GM21619 (cell line): ENCODE data around the gene RAB4A.
"Not testable (repeated sequence)": the region's sequence is repeated elsewhere in the genome, so short reads cannot be mapped to it uniquely, and the experiment has no call there.

Source experiments
- ATAC-seq: cut with Tn5 transposase; IDR thresholded peaks from one replicate; pipeline ENCODE4 v1.9.1; 2021; ENCODE audit not compliant: unreplicated experiment

The RAB4A gene

DNA sequence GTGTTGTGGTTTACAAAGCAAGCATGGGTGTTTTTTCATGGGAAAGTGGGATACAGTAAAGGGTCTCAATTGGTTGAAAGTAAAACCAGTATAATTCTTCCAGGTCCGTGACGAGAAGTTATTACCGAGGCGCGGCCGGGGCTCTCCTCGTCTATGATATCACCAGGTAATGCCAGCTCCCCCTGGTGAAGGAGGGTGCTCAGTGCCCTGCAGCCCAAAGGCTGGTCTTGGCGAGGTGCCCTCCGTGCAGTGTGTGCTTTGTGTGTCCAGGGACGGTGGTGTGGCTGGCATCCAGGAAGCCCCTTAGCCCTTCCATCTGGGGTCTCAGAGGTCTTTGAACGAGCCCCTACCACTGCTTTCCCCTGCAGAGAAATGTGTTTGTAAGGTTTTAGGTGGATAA, 24.8 kb downstream of the RAB4A start:
- no peak for ATAC-seq

DNA sequence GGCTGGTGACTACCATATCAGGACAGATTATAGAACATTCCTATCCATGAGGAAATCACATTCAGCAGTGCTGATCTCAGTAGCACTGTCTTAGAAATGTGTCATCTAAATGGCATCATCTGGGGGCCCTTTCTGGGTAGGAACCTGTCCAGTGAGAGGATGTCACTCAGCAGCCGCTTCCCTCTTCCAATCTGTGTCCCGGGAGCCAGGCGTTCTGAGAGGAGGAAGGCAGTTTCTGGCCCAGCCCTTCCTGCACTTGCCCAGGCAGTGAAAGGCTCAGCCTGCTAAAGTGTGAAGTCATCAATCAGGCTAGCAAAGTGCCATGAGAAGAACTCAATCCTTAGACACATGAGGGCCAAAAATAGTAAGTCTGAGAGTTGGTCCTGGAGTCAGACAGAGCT, 25.6 kb downstream of the RAB4A start:
- no peak for ATAC-seq

DNA sequence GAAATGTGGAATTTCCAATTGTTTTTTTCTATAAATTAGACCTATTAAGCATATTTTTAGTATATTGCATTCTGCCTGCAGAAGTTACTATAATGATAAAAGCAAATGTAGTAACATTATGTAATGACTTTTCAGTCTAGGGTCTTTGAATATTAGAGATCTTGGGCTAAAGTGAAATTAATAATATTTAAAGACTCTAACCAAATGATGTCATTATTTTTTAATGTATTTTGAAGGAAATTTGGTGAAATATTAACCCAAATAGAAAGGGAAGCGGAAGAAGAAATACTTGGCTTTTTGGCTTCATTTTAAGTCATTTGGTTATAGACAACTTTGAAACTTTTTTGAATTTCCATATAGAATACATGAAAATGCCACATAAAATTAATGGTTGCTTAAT, 26.8 kb downstream of the RAB4A start:
- no peak for ATAC-seq

DNA sequence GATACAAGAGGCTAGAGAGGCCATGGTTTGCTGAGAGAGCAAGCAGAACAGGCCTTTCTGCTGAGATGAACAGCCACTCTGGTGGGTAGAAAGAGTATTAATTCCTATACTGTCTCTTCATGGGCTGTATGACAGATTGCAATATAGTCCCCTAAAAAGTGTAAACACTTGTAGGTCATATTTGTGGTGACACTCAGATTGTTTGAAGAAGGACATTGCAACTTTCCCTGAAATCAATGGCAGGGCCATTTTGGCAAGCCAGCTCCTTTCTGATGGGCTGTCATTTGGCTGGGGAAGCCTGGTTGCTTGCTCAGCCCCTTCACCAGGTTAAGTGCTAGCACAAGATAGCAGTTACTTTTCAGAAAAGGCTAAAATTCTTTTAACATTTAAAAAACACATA, 27.5 kb downstream of the RAB4A start:
- ATAC-seq: no peak

DNA sequence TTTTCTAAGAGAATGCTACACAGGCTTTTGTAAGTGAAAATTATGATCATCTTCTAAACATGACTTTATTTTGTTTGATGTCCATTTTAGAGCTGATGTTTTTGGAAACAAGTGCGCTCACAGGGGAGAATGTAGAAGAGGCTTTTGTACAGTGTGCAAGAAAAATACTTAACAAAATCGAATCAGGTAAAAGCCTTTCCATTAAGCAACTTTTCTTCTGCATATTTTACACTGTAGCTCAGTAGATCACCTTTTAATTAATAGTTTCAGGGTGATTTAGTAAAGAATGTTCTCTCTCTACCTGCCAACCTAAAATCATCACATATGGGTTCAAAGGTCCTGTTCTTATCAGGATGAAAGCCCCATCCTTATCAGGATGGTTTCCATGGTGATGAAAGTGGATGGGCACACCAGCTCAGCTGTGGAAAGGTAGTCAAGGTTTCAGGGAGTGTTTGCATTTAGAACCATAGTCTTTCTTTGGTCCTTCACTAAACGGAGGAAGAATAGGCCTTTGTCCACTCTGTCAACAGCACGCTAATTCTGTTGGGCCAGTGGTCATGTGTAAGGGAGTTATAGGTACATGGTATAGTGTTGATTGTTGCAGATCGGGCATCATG, 28.1 kb downstream of the RAB4A start:
- ATAC-seq: no peak

DNA sequence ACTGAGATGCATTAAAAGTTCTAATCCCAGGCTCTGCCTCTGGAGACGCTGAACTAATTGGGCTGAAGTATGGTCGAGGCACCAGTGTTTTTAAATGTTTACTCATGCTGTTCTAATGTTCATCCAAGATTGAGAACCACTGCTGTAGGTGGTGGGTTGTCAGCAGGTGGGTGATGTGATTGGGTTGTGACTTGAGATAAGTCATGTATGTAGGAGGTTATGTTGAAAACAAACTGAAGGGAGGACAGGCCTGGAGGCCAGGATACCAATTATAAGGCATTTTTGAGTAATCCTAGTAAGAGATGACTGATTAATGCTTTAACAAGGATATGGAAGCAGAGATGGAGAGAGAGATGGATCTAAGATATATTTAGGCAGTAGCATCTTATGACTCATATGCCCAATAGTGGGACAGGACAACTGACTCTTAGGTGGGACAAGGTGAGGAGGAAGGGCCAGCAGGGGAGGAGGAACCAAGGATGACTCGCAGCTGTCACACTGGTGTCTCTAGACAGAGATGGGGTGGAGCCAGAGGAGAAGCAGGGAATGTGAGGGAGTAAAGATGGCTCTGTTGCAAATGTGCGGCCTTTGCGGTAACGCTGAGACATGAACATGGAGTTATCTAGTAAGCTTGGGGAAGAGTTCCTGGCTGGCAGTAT, 29.3 kb downstream of the RAB4A start:
- no peak for ATAC-seq

DNA sequence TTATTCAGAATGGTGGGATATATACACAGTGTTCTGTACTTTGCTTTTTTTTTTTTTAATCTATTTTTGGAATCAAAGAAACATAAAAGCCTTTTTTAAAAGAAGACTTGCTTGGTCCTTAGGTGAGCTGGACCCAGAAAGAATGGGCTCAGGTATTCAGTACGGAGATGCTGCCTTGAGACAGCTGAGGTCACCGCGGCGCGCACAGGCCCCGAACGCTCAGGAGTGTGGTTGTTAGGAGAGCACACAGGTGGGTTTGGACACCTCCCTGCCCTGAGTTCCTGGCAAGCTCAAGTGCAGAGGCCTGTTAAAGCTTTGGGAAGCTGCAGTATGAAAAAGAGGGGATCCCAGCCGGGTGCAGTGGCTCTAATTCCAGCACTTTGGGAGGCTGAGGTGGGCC, 31.8 kb downstream of the RAB4A start:
- ATAC-seq: no peak

DNA sequence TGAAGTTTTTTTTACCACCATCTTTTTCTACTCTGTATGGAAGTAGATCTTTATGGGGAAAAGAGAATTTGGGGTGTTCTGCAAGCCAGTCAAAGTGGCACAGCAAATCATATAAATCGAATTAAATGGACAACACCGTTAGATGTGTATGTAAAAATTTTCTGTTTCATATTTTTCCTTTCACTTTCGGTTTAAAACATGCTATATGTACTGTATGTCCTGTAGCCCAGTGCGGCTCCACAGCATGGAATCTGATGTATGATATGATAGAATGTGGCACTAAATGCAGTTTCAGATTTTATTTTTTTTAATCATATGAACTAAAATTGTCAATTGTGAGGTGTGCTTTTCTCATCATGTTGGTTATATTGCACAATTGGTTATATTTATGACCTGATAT, 32.9 kb downstream of the RAB4A start:
- no peak for ATAC-seq

DNA sequence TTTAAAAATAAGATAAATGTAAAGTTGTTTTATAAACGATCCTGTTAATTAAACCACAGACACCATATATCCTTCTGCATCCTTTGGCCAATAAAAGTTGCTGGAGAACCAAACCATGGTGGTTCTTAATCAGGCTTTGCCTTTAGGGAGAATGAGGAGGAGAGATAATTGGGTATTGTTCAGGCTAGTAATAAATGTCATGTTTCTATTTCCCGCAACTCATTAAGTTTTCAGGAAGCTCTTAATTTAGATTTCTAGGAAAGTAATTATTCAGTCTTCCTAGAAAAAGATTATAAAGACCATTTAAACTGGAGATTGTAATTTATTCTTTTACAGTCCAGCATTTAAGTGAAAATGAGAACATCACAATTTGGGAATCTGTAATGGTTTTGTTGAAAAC, 34.5 kb downstream of the RAB4A start:
- ATAC-seq: no peak

DNA sequence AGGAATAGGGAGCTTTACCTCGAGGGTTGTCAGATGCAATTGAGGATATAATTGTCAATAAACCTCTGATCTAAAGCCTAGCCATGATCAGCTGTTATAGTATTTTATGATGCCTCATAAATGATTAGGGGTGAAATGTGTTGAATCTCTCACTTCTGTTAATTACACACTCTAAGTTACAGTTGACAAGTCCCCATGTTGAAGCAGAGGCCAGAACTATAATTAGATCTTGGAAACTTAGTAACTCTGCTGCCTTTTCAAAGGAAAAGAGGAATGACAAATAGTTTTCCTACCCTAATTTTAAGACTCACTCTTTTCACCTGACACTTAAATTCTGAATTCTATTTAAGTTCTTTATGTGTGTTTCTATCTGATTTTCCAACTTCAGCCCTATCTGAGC, 38.2 kb downstream of the RAB4A start:
- ATAC-seq: no peak

DNA sequence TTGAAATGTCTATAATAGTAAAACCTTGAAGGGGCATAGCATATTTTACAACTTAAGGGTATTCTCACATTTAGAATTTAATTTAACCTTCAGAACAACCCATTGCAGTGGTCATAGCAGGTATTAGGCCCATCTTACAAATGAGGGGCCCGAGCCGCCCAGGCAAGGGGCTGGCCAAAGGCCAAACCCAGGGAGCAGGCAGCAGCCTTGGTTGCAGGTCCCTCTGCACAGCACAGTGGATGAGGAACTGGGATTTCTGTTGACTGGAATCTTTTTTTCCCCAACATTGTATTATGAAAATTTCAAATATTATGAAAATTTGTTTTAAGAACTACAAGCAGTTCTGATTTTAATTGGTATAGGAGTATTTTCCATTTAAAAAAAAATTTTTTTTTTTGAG, 38.8 kb downstream of the RAB4A start:
- ATAC-seq: no peak

DNA sequence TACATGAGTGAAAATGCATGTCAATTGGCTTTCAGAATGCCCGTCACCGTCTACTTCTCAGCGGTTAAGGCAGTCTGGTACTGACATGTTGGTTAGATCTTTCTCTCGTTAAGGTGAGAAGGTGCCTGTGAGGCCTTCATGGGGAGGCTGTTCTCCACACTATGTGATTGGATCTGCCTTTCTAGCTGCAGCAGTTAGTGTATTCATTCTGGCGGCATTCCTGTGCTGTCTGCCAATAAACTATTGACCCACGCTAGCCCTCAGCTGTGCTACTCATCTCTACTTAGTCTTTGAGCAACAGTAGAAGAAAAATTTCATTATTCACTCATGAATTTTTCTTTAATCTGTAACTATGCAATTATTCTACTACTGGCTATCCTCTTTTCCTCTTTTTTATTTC, 39.9 kb downstream of the RAB4A start:
- ATAC-seq: no peak

DNA sequence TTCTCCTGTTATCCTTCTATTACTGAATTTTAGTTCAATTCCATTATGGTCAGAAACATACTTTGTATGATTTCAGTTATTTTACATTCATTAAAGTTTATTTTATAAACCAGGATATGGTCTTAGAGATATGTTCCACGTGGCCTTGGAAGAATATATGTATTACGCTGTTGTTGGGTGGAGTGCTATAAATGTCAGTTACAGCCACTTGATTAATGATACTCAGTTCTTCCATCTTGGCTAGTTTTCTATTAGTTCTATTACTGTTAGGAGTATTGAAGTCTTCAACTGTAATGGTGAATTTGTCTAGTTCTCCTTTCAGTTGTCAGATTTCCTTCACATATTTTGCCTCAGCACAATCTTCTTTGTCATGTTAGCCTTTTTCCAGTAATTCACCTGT, 45.3 kb downstream of the RAB4A start:
- no peak for ATAC-seq

DNA sequence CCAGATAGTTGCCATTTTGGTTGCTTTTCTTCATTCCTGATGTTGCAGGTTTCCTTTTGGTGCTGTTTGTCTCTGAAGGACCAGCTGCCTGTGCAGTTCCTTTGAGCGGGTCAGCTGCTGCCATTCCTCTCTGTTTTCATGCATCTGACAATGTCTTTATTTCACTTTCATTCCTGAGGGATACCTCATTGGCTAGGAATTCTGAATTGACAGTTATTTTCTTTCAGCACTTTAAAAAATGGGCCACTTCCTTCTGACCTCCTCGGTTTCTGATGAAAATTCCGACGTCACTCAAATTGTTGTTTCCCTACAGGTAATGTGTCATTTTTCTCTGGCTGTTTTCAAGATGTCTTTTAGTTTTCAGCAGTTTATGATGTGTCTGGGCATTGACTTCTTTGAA, 47.1 kb downstream of the RAB4A start:
- no peak for ATAC-seq

DNA sequence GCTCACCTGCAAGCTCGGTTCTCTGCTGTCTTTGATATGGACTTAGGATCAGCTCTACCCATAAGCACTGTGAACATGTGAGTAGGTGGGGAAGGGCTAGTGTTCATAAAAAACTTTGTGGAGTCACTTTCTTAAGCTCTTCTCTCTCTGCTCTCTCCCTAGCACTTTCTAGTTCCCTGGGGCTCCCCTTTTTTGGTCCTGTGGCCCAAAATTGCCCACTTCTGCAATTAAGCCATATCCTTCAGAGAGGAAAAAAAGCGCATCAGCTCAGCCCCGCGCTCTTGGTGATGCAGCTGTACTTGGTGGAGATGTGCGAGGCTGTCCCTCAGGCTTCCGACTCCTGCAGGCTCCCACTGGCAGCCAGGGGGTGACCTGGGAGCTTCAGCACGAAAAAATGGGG, 48.6 kb downstream of the RAB4A start:
- no peak for ATAC-seq

DNA sequence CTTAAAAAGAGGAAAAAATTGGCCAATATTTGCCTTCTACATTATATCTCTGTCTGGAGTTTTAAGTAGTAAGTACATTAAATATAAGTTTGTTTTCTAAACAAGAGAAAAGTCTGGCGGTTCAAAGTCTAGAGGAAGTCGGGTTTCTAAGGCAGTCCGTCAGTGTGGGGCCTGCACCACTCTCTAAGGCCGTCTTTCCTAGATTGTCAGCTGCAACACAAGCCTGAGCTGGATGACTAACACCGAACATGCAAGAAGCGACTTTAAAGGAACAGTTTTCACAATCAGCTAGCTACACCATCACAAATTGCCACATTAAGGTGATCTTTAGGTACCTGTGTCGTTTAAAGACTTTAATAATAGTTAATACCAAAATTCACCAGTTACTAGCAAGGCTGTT, 52.3 kb downstream of the RAB4A start:
- no peak for ATAC-seq

DNA sequence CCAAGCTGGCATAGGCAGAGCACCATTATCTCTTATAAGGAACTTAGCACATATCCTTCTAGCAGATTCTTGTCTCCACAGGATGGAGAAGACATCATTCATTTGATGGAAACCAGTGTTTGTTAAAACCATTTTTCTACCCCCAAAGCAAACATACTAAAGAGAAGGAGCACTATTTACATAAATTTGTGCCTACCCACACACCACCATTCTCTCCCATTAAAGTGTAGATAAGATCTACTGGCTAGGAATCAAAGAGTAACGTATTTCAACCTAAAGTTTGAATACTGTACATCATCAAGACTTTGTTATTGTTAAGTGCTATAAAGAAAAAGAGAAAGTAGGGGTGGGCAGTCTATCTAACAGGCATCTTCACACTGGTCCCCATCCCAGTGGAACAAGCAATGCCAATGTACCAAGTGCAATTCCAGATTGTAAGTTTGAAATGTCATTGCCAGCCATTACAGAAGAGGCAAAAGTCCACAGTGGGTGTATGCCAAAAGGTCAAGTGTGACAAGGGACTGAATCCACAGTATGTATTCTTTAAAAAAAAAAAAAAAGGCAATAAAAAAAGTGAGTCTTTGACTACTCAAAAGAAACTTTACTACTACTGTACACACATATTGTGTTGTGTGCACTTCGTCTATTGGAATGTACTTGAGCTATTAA, 53.1 kb downstream of the RAB4A start:
- no peak for ATAC-seq

DNA sequence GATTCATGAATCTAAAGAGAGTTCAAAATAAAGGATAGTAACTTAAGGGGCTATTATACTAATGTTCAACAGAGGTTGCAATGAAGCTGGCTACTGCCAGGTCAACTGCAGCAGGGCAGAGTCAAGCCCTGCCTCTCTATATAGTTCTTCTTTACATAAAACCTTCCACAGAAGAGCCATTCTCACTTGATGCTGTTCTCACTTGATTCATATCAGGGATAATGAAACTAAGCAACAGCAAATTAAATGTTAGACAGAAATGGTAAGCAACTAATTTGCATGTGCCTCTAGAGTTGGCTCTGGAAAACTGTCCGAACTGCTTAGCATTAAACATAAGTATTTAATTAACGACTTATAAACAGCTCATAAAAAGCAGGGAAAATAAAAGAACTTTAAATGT, 54.5 kb downstream of the RAB4A start:
- ATAC-seq: no peak

DNA sequence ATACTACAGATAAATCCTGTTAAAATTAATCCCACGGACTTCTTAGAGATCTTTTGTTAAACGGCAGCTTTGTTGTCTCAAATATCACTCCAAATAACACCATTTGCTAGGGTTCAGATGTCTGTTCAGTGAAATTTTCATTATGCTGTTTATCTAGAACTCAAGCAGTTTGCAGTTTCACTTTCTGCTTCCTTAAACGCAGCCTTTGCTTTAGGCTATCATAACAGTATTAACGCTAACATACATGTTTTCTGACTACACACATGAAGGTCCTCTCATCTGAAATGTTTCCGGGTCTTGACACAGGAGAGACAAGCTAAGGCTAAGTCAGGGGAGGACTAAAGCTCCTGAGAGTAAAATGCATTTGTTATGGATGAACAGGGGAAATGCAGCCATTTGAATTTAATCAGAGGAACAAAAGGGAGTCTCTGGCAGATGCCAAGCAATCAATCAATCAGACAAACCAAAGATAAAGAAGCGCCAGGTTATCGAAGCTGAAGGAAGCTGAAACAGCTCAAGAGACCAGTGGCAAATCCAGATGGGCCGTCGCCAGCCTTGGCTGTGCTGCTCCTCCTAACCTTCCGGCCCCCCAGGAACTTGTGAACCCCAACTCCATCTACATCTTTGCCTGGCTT, 55.1 kb downstream of the RAB4A start:
- ATAC-seq: peak; percentile 61

DNA sequence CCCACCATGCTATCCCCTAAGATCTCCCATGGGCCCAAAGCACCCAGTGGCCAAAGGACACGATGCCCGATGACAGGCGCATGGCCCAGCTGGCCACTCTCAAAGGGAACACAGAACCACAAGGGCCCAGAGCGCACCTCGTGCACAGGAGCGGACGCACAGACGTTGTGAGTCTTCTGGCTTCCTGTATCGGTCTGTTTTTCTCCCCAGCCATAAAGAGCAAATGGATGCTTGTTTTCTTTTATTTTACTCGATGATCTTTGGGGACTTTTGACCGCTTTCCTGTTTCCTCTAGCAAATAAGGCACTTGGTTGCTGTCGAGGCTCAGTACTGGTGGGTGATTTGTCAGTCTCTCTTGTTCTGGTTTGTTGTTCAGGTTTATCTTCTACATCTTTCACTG, 55.7 kb downstream of the RAB4A start:
- ATAC-seq: no peak

DNA sequence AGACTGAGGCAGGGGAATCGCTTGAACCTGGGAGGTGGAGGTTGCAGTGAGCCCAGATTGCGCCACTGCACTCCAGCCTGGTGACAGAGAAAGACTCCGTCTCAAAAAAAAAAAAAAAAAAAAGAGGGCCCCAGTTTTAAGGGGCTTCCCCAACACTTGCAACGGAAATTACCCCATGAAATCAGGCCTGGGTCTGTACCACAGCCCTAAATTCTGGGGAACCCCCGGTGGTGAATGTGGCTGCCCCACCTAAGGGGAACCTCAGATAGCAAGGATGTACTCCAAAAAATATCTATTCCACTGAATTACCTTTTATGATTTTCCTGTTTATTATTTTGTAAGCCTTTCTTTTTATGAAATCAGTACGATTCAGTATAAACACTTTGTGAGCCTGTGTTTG, 56.9 kb downstream of the RAB4A start:
- not testable (repeated sequence) for ATAC-seq
